ENCODE measurements around the gene NAA80. TPM values are rescaled to one million over a fixed set of nuclear protein-coding genes. Genes with fewer than 3 reads are reported as not detected.

Gene NAA80, protein sequence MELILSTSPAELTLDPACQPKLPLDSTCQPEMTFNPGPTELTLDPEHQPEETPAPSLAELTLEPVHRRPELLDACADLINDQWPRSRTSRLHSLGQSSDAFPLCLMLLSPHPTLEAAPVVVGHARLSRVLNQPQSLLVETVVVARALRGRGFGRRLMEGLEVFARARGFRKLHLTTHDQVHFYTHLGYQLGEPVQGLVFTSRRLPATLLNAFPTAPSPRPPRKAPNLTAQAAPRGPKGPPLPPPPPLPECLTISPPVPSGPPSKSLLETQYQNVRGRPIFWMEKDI
- total RNA-seq: 10 to 100 TPM; 12.4 to 19.4 (median 15.1) TPM

DNA sequence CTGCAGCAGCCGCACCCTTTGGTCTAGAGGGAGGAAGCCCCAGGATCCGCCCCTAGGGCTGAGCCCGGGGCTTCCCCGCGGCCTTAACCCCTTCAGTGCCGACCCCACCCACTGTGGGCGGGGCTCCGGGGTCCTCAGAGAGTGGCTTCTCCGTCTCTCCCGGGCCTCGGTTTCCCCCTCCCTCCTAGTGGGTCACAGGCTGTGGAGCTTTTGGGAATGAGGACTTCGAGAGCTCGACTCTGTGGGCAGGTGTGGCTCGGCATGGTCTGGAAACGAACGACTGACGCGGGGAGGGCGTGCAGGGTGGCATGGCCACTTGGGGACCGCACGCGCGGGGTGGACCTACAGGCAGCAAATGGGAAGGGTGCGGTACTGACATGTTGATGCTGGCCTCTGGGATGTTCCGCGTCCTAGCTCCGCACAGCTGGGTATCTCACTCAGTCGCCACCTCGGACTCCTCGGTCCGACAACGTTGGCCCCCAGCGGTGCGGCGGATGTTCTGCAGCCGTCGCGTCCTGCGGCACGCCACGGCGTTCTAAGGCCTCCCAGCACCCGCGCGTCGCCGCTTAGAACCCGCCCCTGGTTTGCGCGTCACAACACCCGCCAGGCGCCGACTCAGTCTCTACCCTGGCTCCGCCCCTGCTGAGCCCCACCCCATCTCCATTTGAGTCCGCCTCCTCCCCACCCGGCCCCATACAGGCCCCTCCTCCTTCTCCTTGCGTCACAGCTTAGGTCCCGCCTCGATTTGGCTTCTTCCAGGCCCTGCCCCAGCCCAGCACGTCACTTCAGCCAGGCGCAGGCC lies at the start of gene NAA80, which contains the start of gene HYAL3:
NAA80 (minus strand) TSS at position 570 of the 802 bp plus-strand sequence. CDS start 1,942 bp downstream, outside the sequence.
HYAL3 (minus strand) TSS at position 570 of the 802 bp plus-strand sequence. CDS start 3,803 bp downstream, outside the sequence.
- no peak for TF ChIP-seq POLR2A (IDR thresholded peaks at IDR 0.05)
- TF ChIP-seq, protein P1, sequence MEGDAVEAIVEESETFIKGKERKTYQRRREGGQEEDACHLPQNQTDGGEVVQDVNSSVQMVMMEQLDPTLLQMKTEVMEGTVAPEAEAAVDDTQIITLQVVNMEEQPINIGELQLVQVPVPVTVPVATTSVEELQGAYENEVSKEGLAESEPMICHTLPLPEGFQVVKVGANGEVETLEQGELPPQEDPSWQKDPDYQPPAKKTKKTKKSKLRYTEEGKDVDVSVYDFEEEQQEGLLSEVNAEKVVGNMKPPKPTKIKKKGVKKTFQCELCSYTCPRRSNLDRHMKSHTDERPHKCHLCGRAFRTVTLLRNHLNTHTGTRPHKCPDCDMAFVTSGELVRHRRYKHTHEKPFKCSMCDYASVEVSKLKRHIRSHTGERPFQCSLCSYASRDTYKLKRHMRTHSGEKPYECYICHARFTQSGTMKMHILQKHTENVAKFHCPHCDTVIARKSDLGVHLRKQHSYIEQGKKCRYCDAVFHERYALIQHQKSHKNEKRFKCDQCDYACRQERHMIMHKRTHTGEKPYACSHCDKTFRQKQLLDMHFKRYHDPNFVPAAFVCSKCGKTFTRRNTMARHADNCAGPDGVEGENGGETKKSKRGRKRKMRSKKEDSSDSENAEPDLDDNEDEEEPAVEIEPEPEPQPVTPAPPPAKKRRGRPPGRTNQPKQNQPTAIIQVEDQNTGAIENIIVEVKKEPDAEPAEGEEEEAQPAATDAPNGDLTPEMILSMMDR (IDR thresholded peaks at IDR 0.05): peak in 1 of 3 donors; percentile 63
- intact Hi-C loops (cut with DNase I; ENCODE audit: low total_unique reads): no loop called here
- H3K4me3 ChIP-seq (ENCODE audit: low read depth, poor library complexity, severe bottlenecking): peak within 1 kb of the TSS; percentile 55
- 0 to 1% methylated on average over 37 to 54 of the region's 61 CpGs for WGBS, 2 donors
- DNase-seq (ENCODE audit: low spot score in 2 of 2): peak; percentile 100

DNA sequence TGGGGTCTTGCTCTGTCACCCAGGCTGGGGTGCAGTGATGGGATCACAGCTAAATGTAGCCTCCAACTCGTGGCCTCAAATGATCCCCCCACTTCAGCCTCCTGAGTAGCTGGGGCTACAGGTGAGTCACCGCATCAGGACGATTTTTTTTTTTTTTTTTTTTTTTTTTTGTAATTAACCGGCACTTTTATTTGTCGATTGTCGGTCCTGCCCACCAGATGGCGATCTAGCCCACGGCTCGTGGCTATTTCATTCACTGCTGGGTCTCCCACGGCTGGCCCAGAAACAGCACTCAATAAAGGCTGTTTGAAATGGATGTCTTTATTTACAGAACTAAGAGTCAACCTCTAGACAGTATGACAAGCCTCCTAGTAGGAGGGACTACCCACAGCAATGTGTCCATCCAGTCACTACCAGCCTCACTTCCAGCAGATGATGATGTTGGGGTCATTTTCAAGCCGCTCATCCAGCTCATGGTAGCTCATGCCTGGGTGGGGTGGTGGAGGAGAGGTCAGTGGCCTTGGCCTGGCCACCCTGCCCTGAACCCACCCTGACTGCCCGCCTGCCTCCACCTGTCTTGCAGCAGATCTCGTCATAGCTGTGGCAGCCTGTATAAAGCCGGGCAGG lies 48.1 kb upstream of the NAA80 start:
- TF ChIP-seq, protein P1 (IDR thresholded peaks at IDR 0.05): no peak
- TF ChIP-seq POLR2A (IDR thresholded peaks at IDR 0.05): no peak
- DNase-seq (ENCODE audit: low spot score in 2 of 2): no peak
- intact Hi-C loops (cut with DNase I; ENCODE audit: low total_unique reads): loop anchor here (5.0 kb wide), 1 partner anchor 200 kb away; no protein-coding TSS in a partner anchor
- 25 to 27% methylated on average over 14 of the region's 14 CpGs for WGBS, 2 donors
- H3K4me3 ChIP-seq (ENCODE audit: low read depth, poor library complexity, severe bottlenecking): no peak overlapping the region

DNA sequence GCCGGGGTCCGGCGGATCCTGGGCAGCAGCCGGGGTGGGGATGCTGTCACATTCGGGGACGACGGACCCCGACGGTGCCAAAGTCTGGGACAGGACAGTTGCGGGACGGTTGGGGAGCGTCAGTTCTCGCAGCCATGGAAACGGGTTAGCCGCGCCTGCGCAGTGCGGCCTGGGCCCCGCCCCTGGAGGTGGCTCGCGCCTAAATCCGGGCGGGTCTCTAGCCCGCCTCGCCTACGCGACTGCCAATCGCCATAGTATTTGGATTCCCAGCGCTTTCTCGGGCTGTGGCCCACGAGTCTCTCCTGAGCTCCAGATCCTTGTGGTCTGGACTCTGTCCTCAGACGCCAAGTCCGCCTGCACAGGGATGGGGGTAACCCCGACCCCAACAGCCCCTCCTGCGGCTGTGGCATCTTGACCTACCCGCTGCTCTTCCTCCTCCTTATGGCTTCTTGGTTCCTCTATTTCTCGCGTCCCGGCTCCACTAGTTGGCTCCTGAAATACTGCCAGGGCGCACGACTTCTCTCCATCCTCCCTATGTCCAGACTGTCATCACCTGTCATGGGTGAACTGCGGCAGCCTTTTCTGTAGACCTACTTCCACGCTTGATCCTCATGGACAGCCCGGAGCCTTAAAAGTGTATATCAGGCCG lies 46.5 kb upstream of the NAA80 start, which contains the start of gene ZMYND10:
ZMYND10 (minus strand) TSS at position 147 of the 649 bp plus-strand sequence. CDS start 153 bp downstream, outside the sequence.
- WGBS, 2 donors: 12 to 13% methylated on average over 30 to 44 of the region's 45 CpGs
- intact Hi-C loops (cut with DNase I; ENCODE audit: low total_unique reads): loop anchor here (5.0 kb wide), 1 partner anchor 202 kb away; no protein-coding TSS in a partner anchor
- peak; percentile 59 to 95 for DNase-seq (ENCODE audit: low spot score in 2 of 2)

DNA sequence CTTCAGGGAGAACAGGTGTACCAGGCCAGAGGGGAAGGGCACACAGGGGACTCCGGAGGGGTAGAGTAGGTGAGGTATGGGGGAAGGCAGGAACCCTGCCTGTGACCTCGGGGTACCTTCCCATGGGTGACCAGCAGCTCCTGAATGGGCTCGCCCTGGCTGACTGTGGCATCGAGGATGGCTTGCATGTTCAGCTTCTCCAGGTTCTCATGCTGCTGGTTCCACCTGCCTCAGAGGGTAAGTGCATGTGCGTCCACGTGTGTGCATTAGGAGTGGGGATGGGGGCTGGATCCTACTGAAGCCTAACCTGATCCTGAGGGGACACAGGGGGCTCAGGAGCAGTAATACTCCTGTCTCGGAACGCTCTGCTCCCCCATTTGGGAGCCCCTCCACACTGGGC lies 45.8 kb upstream of the NAA80 start:
- intact Hi-C loops (cut with DNase I; ENCODE audit: low total_unique reads): loop anchor here (5.0 kb wide), 1 partner anchor 202 kb away; no protein-coding TSS in a partner anchor
- 65 to 70% methylated on average over 6 to 8 of the region's 8 CpGs for WGBS, 2 donors
- TF ChIP-seq, protein P1 (IDR thresholded peaks at IDR 0.05): no peak
- no peak for TF ChIP-seq POLR2A (IDR thresholded peaks at IDR 0.05)
- no peak for DNase-seq (ENCODE audit: low spot score in 2 of 2)
- no peak overlapping the region for H3K4me3 ChIP-seq (ENCODE audit: low read depth, poor library complexity, severe bottlenecking)

More for the DNA sequence above, 46.5 kb upstream of the NAA80 start, which contains the start of gene ZMYND10:
- TF ChIP-seq, protein P1 (IDR thresholded peaks at IDR 0.05): no peak
- no peak for TF ChIP-seq POLR2A (IDR thresholded peaks at IDR 0.05)
- H3K4me3 ChIP-seq (ENCODE audit: low read depth, poor library complexity, severe bottlenecking): no peak within 1 kb of the TSS

Measured in lower leg skin (tissue), 4 donors.